ENCODE measurements around the gene OR5A2.
"Not testable (repeated sequence)": the region's sequence is repeated elsewhere in the genome, so short reads cannot be mapped to it uniquely, and the experiment has no call there.

Gene OR5A2

DNA sequence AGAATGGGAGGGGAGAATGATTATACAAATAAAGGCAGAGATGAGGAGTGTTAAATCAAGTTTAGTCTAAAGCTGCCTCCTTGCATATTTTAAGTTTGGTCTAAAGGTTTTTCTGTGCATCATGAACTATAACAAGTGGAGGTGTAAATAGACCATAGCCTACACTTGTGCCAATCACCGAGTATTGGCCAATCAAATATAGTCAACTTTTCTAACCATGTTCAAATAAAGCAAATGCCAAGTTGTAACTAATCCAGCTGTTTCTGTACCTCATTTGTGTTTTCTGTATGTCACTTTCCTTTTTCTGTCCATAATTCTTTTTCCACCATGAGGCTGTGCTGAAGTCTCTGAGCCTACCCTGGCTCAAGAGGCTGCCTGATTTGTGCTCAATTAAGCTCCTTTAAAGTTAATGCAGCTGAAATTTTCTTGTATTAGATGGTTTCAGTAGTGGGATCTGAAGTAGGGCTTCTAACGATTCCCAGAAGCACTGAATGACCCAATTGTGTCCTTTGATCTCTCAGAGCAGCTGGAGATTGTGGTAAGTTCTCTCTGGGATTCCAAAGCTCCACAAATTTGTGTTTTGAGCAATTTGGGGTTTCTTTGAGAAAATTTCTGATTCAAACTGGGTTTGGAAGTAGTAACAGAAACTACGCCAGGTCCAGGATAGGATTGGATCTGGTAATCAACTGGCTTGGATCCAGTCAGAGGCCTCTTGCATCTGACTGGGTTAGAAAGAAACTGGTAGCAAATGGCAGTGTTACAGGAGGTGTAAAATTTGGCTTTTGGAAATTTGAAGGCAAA is 25.6 kb downstream of the OR5A2 start:
- H3K9ac ChIP-seq: no peak overlapping the region
- H3K36me3 ChIP-seq: no peaks in the 10 kb centered on the region
- no peaks in the 10 kb centered on the region for H3K27me3 ChIP-seq
- H3K9me3 ChIP-seq: peaks cover 32% of the 10 kb centered on the region
- no peak for TF ChIP-seq Cebpa-rat (IDR thresholded peaks at IDR 0.05)
- no peak overlapping the region for H3K27ac ChIP-seq
- no peak overlapping the region for H3K4me3 ChIP-seq
- no peaks in the 10 kb centered on the region for H4K20me1 ChIP-seq
- H3K4me1 ChIP-seq: no peaks in the 10 kb centered on the region
- H3K4me2 ChIP-seq: no peak overlapping the region

GRCh38 chr11:59394186-59394585 is 32.0 kb downstream of the OR5A2 start:
- no peaks in the 10 kb centered on the region for H4K20me1 ChIP-seq
- H3K27ac ChIP-seq: no peak overlapping the region
- no peaks in the 10 kb centered on the region for H3K27me3 ChIP-seq
- no peak overlapping the region for H3K4me3 ChIP-seq
- no peak overlapping the region for H3K4me2 ChIP-seq
- H3K9ac ChIP-seq: no peak overlapping the region
- no peak for TF ChIP-seq Cebpa-rat (IDR thresholded peaks at IDR 0.05)
- no peaks in the 10 kb centered on the region for H3K36me3 ChIP-seq
- no peaks in the 10 kb centered on the region for H3K4me1 ChIP-seq
- H3K9me3 ChIP-seq: no peaks in the 10 kb centered on the region

GRCh38 chr11:59380263-59381059 is 45.8 kb downstream of the OR5A2 start:
- TF ChIP-seq Cebpa-rat (IDR thresholded peaks at IDR 0.05): no peak
- no peaks in the 10 kb centered on the region; the same call in 1 of the 2 replicates for H3K4me1 ChIP-seq

GRCh38 chr11:59372324-59372723 is 53.9 kb downstream of the OR5A2 start:
- H3K4me1 ChIP-seq: peaks cover 21% of the 10 kb centered on the region
- not testable (repeated sequence) for H3K36me3 ChIP-seq, H4K20me1 ChIP-seq, H3K27me3 ChIP-seq, H3K4me3 ChIP-seq, H3K9ac ChIP-seq, H3K27ac ChIP-seq, H3K4me2 ChIP-seq
- peaks cover 27% of the 10 kb centered on the region for H3K9me3 ChIP-seq

More at GRCh38 chr11:59380263-59381059, 45.8 kb downstream of the OR5A2 start:
- Histone ChIP-seq H3K4me2 (no peak overlapping the region), H3K27me3 (no peaks in the 10 kb centered on the region), H3K27ac (no peak overlapping the region), H3K9ac (no peak overlapping the region), H3K9me3 (no peaks in the 10 kb centered on the region), H3K4me3 (no peak overlapping the region), H4K20me1 (no peaks in the 10 kb centered on the region), H3K36me3 (no peaks in the 10 kb centered on the region)

DNA sequence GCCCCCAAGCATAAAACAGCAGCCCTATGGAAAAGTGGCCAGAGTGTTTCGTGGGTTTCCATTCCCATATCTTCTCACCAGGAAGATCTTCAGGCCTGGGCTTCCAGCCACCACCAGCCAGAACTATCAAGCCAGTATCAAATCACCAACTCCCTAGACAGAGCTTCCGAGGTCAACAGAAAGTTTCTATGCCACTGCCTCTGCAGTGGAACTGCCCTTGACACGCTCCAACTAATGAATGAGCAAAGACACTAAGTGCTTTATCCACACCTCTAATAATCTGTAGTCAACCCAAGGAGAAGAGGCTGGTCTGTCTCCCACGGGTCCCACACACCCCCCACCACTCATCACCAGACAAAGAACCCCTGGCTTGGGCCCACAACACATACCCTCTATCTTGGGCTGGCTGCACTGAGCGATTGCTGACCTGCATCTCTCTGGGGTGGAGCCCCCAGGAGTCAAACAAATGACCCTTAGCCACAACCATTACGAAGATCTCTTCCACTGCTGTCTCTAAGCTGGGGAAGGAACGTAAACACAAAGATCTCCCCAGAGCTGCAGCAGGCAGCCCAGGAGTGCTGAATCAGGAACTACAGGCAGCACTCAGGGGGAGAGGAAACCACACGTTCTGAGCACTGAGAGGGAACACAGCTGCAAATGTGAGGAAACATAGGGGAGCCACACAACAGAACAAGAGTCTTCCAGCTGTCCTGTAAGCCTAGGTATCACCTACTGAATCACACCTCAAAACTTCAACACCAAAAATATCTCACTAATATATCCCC is 57.8 kb downstream of the OR5A2 start:
- Histone ChIP-seq H3K9me3 (peaks cover 27% of the 10 kb centered on the region), H3K27ac (peak overlapping the region; percentile 81), H3K4me1 (peaks cover 21% of the 10 kb centered on the region), H3K4me3 (peak overlapping the region; percentile 41), H3K9ac (peak overlapping the region; percentile 57), H3K4me2 (peak overlapping the region; percentile 83), H4K20me1 (no peaks in the 10 kb centered on the region), H3K36me3 (no peaks in the 10 kb centered on the region), H3K27me3 (no peaks in the 10 kb centered on the region)
- TF ChIP-seq Cebpa-rat (IDR thresholded peaks at IDR 0.05): no peak
